GM23338 (cell line): ENCODE results near the gene LAMC2. TPM values are rescaled to one million over a fixed set of nuclear protein-coding genes. Genes with fewer than 3 reads are reported as not detected.

Experiments used
- ATAC-seq: fragments of 200-7000 bp; cut with Tn5 transposase; 3 replicates; pipeline ENCODE4 v1.9.1; 2020
- DNase-seq: peaks from one replicate; pipeline ENCODE4 v3.0.0-alpha.2; 2015; ENCODE audit warnings: low spot score
- H2AFZ ChIP-seq: fragments of 200-600 bp; sonication (generic); 2 replicates; pipeline ENCODE4 v1.8.0; 2016; ENCODE audit warnings: antibody characterized with exemption, mild to moderate bottlenecking, moderate library complexity
- H3F3A ChIP-seq: fragments of 200-600 bp; sonication (generic); replicated peaks from 2 replicates; pipeline ENCODE4 v1.8.0; 2017; ENCODE audit warnings: antibody characterized with exemption, mixed run types, low read depth
- H3K27ac ChIP-seq: fragments of 200-600 bp; sonication (generic); 2 replicates; pipeline ENCODE4 v1.6.1; 2016; ENCODE audit warnings: low read depth
- H3K27me3 ChIP-seq: fragments of 200-600 bp; sonication (generic); 2 replicates; pipeline ENCODE4 v1.8.0; 2016; ENCODE audit warnings: mild to moderate bottlenecking, mixed run types, moderate library complexity; ENCODE audit not compliant: insufficient read depth
- H3K36me3 ChIP-seq: fragments of 200-600 bp; sonication (generic); 2 replicates; pipeline ENCODE4 v1.8.0; 2016; ENCODE audit warnings: mild to moderate bottlenecking; ENCODE audit not compliant: insufficient read depth
- H3K4me1 ChIP-seq: fragments of 200-600 bp; sonication (generic); 2 replicates; pipeline ENCODE4 v1.8.0; 2016; ENCODE audit warnings: mild to moderate bottlenecking, moderate library complexity; ENCODE audit not compliant: insufficient read depth
- H3K4me2 ChIP-seq: fragments of 200-600 bp; sonication (generic); 2 replicates; pipeline ENCODE4 v1.7.1; 2017; ENCODE audit warnings: mixed run types
- H3K4me3 ChIP-seq: fragments of 200-600 bp; sonication (generic); 2 replicates; pipeline ENCODE4 v1.6.1; 2016; ENCODE audit warnings: mixed run types
- H3K79me2 ChIP-seq: fragments of 200-600 bp; sonication (generic); replicated peaks from 2 replicates; pipeline ENCODE4 v1.8.0; 2017; ENCODE audit warnings: mild to moderate bottlenecking; ENCODE audit not compliant: insufficient read depth
- H3K9me2 ChIP-seq: fragments of 200-600 bp; sonication (generic); 2 replicates; pipeline ENCODE4 v1.8.0; 2017; ENCODE audit not compliant: insufficient read depth
- H4K20me1 ChIP-seq: fragments of 200-600 bp; sonication (generic); replicated peaks from 2 replicates; pipeline ENCODE4 v1.8.0; 2017; ENCODE audit warnings: mild to moderate bottlenecking; ENCODE audit not compliant: insufficient read depth
- H3K27ac Mint-ChIP-seq: 2 replicates; pipeline ENCODE4 v1.8.0; 2020; ENCODE audit warnings: inconsistent platforms, mild to moderate bottlenecking, moderate library complexity, mixed read lengths
- H3K27me3 Mint-ChIP-seq: 3 replicates; pipeline ENCODE4 v1.8.0; 2022; ENCODE audit warnings: low read depth, mild to moderate bottlenecking, moderate library complexity, mixed read lengths, inconsistent platforms; ENCODE audit not compliant: insufficient read depth, poor library complexity
- H3K36me3 Mint-ChIP-seq: 3 replicates; pipeline ENCODE4 v1.8.0; 2021; ENCODE audit warnings: low read depth, mild to moderate bottlenecking, inconsistent platforms, moderate library complexity, mixed read lengths
- H3K4me1 Mint-ChIP-seq: 3 replicates; pipeline ENCODE4 v1.8.0; 2020; ENCODE audit warnings: mild to moderate bottlenecking, inconsistent platforms, mixed read lengths
- H3K4me3 Mint-ChIP-seq: 3 replicates; pipeline ENCODE4 v1.8.0; 2021; ENCODE audit warnings: moderate library complexity, mild to moderate bottlenecking, inconsistent platforms, mixed read lengths
- H3K9me3 Mint-ChIP-seq: 3 replicates; pipeline ENCODE4 v1.8.0; 2020; ENCODE audit warnings: moderate library complexity, mild to moderate bottlenecking, inconsistent platforms, mixed read lengths
- CREB1 ChIP-seq: fragments of 250-450 bp; sonication (Bioruptor Pico); IDR thresholded peaks from 2 replicates; pipeline ENCODE4 v1.5.0; 2020; ENCODE audit warnings: low read depth, mild to moderate bottlenecking, moderate library complexity
- EZH2 ChIP-seq: fragments of 200-600 bp; sonication (generic); IDR thresholded peaks from one replicate; pipeline ENCODE4 v1.8.0; 2017; ENCODE audit warnings: antibody characterized with exemption, mild to moderate bottlenecking, low read depth; ENCODE audit not compliant: unreplicated experiment
- EZH2phosphoT487 ChIP-seq: fragments of 200-600 bp; sonication (generic); IDR thresholded peaks from one replicate; pipeline ENCODE4 v1.8.1; 2018; ENCODE audit warnings: antibody characterized with exemption; ENCODE audit not compliant: unreplicated experiment
- JUNB ChIP-seq: IDR thresholded peaks from one replicate; pipeline ENCODE4 v1.6.1; 2016; ENCODE audit warnings: antibody characterized with exemption; ENCODE audit not compliant: unreplicated experiment
- NANOG ChIP-seq: IDR thresholded peaks from 2 replicates; pipeline ENCODE4 v1.6.1; 2016; ENCODE audit warnings: antibody characterized with exemption, borderline replicate concordance
- POLR2AphosphoS5 ChIP-seq: IDR thresholded peaks from 2 replicates; pipeline ENCODE4 v1.6.1; 2016; ENCODE audit warnings: antibody characterized with exemption, low read depth
- STAT1 ChIP-seq: IDR thresholded peaks from one replicate; pipeline ENCODE4 v1.6.1; 2016; ENCODE audit warnings: antibody characterized with exemption; ENCODE audit not compliant: unreplicated experiment
- ZNF114 ChIP-seq: fragments of 250-450 bp; sonication (Bioruptor Pico); IDR thresholded peaks from 2 replicates; pipeline ENCODE4 v1.5.0; 2020; ENCODE audit warnings: mild to moderate bottlenecking, moderate library complexity
- ZNF331 ChIP-seq: fragments of 250-450 bp; sonication (Bioruptor Pico); IDR thresholded peaks from 2 replicates; pipeline ENCODE4 v1.5.0; 2020; ENCODE audit warnings: low read depth, mild to moderate bottlenecking, moderate library complexity
- polyA plus RNA-seq: library from polyadenylated mRNA; unstranded; fragments of >200 nt; fragmentation: Nextera tagmentation; extraction: Ambion mirVana; gene quantifications from 2 replicates; pipeline ENCODE4 v1.2.1, GENCODE V29; 2016
- total RNA-seq: library from RNA; depleted of rRNA; stranded (reverse); fragments of >200 nt; shearing (Covaris generic); gene quantifications from 2 replicates; pipeline ENCODE4 v1.2.3, GENCODE V29; 2014
- TF ChIP-seq, protein P1 (sequence below), 2 experiments: fragments of 200-600 bp in 1 of 2; sonication (generic) in 1 of 2; conservative IDR thresholded peaks; 2 replicates each; pipeline versions ENCODE4 v1.5.1 to v1.6.1; 2016 to 2017; ENCODE audit warnings: antibody characterized with exemption in 2 of 2, low read depth in 2 of 2, mild to moderate bottlenecking in 2 of 2, moderate library complexity in 1 of 2
- TF ChIP-seq, protein P2 (sequence below): IDR thresholded peaks from 2 replicates; pipeline ENCODE4 v1.6.1; 2016; ENCODE audit warnings: antibody characterized with exemption
- TF ChIP-seq, protein P3 (sequence below): fragments of 250-450 bp; sonication (Bioruptor Pico); IDR thresholded peaks from 2 replicates; pipeline ENCODE4 v1.5.0; 2020; ENCODE audit warnings: mild to moderate bottlenecking, moderate library complexity
- TF ChIP-seq, protein P4 (sequence below): IDR thresholded peaks from one replicate; pipeline ENCODE4 v1.6.1; 2018; ENCODE audit warnings: antibody characterized with exemption; ENCODE audit not compliant: unreplicated experiment

The LAMC2 gene
- total and polyA plus RNA-seq, 2 experiments from 2014 or later, result 4.3 to 19.5 TPM

DNA sequence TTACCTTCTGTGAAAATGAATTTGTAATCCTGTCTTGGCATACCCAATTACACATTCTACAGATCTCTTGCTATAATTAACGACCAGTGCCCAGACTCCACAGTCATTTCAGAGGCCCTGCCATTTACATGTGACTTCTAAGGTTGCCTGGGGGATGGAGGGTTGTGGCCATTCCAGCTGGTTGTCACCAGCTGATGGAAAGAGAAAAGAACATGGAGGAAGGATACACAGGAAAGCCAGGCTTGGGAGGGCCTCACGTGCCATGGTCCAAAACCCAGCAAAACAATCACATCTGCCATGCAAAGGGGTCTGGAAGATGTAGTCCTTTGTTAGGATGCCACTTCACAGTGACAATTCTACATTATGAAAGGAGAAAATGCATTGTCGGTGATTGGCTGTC is 59.3 kb downstream of the LAMC2 start:
- Histone ChIP-seq H3K4me1 (no peaks in the 10 kb centered on the region), H3K27ac (no peak overlapping the region), H3K79me2 (no peaks in the 10 kb centered on the region), H3K4me2 (no peak overlapping the region), H3K9me2 (no peaks in the 10 kb centered on the region), H3K4me3 (no peak overlapping the region), H3F3A (no peaks in the 10 kb centered on the region), H4K20me1 (no peaks in the 10 kb centered on the region), H3K27me3 (no peaks in the 10 kb centered on the region), H3K36me3 (0 out of 2 replicates have a peak, but pooled peaks cover 4% of the 10 kb centered on the region), H2AFZ (no peak overlapping the region)
- H3K4me3 Mint-ChIP-seq, result no peak overlapping the region
- TF ChIP-seq POLR2AphosphoS5 (no peak), EZH2 (no peak), NANOG (no peak), ZNF331 (CRISPR knock-in tag) (no peak), CREB1 (CRISPR knock-in tag) (no peak), STAT1 (no peak), ZNF114 (CRISPR knock-in tag) (no peak), JUNB (no peak), EZH2phosphoT487 (no peak)
- TF ChIP-seq, protein P1, sequence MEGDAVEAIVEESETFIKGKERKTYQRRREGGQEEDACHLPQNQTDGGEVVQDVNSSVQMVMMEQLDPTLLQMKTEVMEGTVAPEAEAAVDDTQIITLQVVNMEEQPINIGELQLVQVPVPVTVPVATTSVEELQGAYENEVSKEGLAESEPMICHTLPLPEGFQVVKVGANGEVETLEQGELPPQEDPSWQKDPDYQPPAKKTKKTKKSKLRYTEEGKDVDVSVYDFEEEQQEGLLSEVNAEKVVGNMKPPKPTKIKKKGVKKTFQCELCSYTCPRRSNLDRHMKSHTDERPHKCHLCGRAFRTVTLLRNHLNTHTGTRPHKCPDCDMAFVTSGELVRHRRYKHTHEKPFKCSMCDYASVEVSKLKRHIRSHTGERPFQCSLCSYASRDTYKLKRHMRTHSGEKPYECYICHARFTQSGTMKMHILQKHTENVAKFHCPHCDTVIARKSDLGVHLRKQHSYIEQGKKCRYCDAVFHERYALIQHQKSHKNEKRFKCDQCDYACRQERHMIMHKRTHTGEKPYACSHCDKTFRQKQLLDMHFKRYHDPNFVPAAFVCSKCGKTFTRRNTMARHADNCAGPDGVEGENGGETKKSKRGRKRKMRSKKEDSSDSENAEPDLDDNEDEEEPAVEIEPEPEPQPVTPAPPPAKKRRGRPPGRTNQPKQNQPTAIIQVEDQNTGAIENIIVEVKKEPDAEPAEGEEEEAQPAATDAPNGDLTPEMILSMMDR (conservative IDR thresholded peaks at IDR 0.05; ENCODE audit: low read depth in 2 of 2), result no peak
- TF ChIP-seq, protein P2, sequence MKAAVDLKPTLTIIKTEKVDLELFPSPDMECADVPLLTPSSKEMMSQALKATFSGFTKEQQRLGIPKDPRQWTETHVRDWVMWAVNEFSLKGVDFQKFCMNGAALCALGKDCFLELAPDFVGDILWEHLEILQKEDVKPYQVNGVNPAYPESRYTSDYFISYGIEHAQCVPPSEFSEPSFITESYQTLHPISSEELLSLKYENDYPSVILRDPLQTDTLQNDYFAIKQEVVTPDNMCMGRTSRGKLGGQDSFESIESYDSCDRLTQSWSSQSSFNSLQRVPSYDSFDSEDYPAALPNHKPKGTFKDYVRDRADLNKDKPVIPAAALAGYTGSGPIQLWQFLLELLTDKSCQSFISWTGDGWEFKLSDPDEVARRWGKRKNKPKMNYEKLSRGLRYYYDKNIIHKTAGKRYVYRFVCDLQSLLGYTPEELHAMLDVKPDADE, result no peak
- TF ChIP-seq, protein P3, sequence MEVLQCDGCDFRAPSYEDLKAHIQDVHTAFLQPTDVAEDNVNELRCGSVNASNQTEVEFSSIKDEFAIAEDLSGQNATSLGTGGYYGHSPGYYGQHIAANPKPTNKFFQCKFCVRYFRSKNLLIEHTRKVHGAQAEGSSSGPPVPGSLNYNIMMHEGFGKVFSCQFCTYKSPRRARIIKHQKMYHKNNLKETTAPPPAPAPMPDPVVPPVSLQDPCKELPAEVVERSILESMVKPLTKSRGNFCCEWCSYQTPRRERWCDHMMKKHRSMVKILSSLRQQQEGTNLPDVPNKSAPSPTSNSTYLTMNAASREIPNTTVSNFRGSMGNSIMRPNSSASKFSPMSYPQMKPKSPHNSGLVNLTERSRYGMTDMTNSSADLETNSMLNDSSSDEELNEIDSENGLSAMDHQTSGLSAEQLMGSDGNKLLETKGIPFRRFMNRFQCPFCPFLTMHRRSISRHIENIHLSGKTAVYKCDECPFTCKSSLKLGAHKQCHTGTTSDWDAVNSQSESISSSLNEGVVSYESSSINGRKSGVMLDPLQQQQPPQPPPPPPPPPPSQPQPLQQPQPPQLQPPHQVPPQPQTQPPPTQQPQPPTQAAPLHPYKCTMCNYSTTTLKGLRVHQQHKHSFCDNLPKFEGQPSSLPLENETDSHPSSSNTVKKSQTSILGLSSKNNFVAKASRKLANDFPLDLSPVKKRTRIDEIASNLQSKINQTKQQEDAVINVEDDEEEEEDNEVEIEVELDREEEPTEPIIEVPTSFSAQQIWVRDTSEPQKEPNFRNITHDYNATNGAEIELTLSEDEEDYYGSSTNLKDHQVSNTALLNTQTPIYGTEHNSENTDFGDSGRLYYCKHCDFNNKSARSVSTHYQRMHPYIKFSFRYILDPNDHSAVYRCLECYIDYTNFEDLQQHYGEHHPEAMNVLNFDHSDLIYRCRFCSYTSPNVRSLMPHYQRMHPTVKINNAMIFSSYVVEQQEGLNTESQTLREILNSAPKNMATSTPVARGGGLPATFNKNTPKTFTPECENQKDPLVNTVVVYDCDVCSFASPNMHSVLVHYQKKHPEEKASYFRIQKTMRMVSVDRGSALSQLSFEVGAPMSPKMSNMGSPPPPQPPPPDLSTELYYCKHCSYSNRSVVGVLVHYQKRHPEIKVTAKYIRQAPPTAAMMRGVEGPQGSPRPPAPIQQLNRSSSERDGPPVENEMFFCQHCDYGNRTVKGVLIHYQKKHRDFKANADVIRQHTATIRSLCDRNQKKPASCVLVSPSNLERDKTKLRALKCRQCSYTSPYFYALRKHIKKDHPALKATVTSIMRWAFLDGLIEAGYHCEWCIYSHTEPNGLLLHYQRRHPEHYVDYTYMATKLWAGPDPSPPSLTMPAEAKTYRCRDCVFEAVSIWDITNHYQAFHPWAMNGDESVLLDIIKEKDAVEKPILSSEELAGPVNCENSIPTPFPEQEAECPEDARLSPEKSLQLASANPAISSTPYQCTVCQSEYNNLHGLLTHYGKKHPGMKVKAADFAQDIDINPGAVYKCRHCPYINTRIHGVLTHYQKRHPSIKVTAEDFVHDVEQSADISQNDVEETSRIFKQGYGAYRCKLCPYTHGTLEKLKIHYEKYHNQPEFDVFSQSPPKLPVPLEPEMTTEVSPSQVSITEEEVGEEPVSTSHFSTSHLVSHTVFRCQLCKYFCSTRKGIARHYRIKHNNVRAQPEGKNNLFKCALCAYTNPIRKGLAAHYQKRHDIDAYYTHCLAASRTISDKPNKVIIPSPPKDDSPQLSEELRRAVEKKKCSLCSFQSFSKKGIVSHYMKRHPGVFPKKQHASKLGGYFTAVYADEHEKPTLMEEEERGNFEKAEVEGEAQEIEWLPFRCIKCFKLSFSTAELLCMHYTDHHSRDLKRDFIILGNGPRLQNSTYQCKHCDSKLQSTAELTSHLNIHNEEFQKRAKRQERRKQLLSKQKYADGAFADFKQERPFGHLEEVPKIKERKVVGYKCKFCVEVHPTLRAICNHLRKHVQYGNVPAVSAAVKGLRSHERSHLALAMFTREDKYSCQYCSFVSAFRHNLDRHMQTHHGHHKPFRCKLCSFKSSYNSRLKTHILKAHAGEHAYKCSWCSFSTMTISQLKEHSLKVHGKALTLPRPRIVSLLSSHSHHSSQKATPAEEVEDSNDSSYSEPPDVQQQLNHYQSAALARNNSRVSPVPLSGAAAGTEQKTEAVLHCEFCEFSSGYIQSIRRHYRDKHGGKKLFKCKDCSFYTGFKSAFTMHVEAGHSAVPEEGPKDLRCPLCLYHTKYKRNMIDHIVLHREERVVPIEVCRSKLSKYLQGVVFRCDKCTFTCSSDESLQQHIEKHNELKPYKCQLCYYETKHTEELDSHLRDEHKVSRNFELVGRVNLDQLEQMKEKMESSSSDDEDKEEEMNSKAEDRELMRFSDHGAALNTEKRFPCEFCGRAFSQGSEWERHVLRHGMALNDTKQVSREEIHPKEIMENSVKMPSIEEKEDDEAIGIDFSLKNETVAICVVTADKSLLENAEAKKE (CRISPR knock-in tag), result no peak
- TF ChIP-seq, protein P4, sequence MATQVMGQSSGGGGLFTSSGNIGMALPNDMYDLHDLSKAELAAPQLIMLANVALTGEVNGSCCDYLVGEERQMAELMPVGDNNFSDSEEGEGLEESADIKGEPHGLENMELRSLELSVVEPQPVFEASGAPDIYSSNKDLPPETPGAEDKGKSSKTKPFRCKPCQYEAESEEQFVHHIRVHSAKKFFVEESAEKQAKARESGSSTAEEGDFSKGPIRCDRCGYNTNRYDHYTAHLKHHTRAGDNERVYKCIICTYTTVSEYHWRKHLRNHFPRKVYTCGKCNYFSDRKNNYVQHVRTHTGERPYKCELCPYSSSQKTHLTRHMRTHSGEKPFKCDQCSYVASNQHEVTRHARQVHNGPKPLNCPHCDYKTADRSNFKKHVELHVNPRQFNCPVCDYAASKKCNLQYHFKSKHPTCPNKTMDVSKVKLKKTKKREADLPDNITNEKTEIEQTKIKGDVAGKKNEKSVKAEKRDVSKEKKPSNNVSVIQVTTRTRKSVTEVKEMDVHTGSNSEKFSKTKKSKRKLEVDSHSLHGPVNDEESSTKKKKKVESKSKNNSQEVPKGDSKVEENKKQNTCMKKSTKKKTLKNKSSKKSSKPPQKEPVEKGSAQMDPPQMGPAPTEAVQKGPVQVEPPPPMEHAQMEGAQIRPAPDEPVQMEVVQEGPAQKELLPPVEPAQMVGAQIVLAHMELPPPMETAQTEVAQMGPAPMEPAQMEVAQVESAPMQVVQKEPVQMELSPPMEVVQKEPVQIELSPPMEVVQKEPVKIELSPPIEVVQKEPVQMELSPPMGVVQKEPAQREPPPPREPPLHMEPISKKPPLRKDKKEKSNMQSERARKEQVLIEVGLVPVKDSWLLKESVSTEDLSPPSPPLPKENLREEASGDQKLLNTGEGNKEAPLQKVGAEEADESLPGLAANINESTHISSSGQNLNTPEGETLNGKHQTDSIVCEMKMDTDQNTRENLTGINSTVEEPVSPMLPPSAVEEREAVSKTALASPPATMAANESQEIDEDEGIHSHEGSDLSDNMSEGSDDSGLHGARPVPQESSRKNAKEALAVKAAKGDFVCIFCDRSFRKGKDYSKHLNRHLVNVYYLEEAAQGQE, result no peak
- H3K4me1 Mint-ChIP-seq, result peaks cover 9% of the 10 kb centered on the region
- ATAC-seq (no peak), DNase-seq (no peak)
- peaks cover 2% of the 10 kb centered on the region; the same call in 1 of the 3 replicates for H3K9me3 Mint-ChIP-seq
- H3K36me3 Mint-ChIP-seq, result peaks cover 8% of the 10 kb centered on the region; the same call in 2 of the 3 replicates
- H3K27me3 Mint-ChIP-seq, result no peaks in the 10 kb centered on the region
- no peak overlapping the region for H3K27ac Mint-ChIP-seq
